ENCODE measurements around the gene EXOC3L4.
"Not testable (repeated sequence)": the region's sequence is repeated elsewhere in the genome, so short reads cannot be mapped to it uniquely, and the experiment has no call there.

DNA sequence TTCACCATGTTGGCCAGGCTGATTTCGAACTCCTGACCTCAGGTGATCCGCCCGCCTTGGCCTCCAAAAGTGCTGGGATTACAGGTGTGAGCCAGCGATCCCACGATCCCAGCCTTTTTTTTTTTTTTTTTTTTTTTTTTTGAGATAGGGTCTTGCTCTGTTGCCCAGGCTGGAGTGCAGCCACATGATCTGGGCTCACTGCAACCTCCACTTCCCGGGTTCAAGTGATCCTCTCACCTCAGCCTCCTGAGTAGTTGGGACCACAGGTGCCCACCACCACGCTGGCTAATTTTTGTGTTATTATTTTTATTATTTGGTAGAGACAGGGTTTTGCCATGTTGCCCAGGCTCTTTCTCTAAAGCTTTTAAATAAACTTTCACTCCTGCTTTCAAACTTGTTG is 23.0 kb downstream of the EXOC3L4 start:
- TF ChIP-seq CTCF (IDR thresholded peaks at IDR 0.05); MAZ (IDR thresholded peaks at IDR 0.05; ENCODE audit: borderline replicate concordance, low read depth, low read length); RNF2 (IDR thresholded peaks at IDR 0.05; ENCODE audit: borderline replicate concordance, low read depth); JUN (IDR thresholded peaks at IDR 0.05); CHD2 (IDR thresholded peaks at IDR 0.05; ENCODE audit: low read length, partially characterized antibody); REST (IDR thresholded peaks at IDR 0.05); FOXS1 (CRISPR knock-in tag; IDR thresholded peaks at IDR 0.05): not testable (repeated sequence)
